Measurements from ENCODE around the gene PLXNB1.
"Not testable (repeated sequence)": the region's sequence is repeated elsewhere in the genome, so short reads cannot be mapped to it uniquely, and the experiment has no call there.

Gene PLXNB1

GRCh38 chr3:48429960-48430707, at the start of gene PLXNB1:
TSS of gene PLXNB1 (minus strand) at chr3:48430086. CDS start at chr3:48424611, 5,475 bp downstream.
- no peak for DNase-seq

GRCh38 chr3:48478626-48479555, 49.0 kb upstream of the PLXNB1 start:
- no peak for DNase-seq

GRCh38 chr3:48477959-48478520, 48.2 kb upstream of the PLXNB1 start:
- DNase-seq = no peak

- no peak for DNase-seq
Observed at GRCh38 chr3:48476426-48477053, 46.7 kb upstream of the PLXNB1 start.

GRCh38 chr3:48475188-48475587, 45.3 kb upstream of the PLXNB1 start:
- DNase-seq = no peak

- no peak for DNase-seq
Observed at GRCh38 chr3:48474619-48475018, 44.7 kb upstream of the PLXNB1 start.

GRCh38 chr3:48474031-48474430, 44.1 kb upstream of the PLXNB1 start:
- not testable (repeated sequence) for DNase-seq

GRCh38 chr3:48473617-48473952, 43.7 kb upstream of the PLXNB1 start:
- DNase-seq = no peak

GRCh38 chr3:48472923-48473616, 43.2 kb upstream of the PLXNB1 start:
- DNase-seq = peak; percentile 37

GRCh38 chr3:48472673-48472922, 42.7 kb upstream of the PLXNB1 start:
- no peak for DNase-seq

- no peak for DNase-seq
Observed at GRCh38 chr3:48470286-48470685, 40.4 kb upstream of the PLXNB1 start.

GRCh38 chr3:48469046-48469915, 39.4 kb upstream of the PLXNB1 start:
- DNase-seq = no peak

- no peak for DNase-seq
Observed at GRCh38 chr3:48468329-48468731, 38.4 kb upstream of the PLXNB1 start.

- DNase-seq = no peak
Observed at GRCh38 chr3:48467473-48468267, 37.8 kb upstream of the PLXNB1 start.

GRCh38 chr3:48467110-48467454, 37.2 kb upstream of the PLXNB1 start:
- DNase-seq = no peak

GRCh38 chr3:48466386-48467109, 36.7 kb upstream of the PLXNB1 start:
- DNase-seq = no peak

GRCh38 chr3:48465531-48466378, 35.9 kb upstream of the PLXNB1 start:
- DNase-seq = no peak

- no peak for DNase-seq
Observed at GRCh38 chr3:48465237-48465530, 35.3 kb upstream of the PLXNB1 start.

- no peak for DNase-seq
Observed at GRCh38 chr3:48464713-48465221, 34.9 kb upstream of the PLXNB1 start.

GRCh38 chr3:48463703-48464102, 33.8 kb upstream of the PLXNB1 start:
- DNase-seq = no peak

Data from NCI-H524 treated with DMSO at 0.1 percent for 48 hours (cell line).